Putamen (tissue), 1 donor: ENCODE results near the gene KRT33B.
"Not testable (repeated sequence)": the region's sequence is repeated elsewhere in the genome, so short reads cannot be mapped to it uniquely, and the experiment has no call there.

Experiments
- DNase-seq: peaks from one replicate; pipeline ENCODE4 v3.0.0-alpha.2; 2016; ENCODE audit warnings: low spot score

KRT33B gene

DNA sequence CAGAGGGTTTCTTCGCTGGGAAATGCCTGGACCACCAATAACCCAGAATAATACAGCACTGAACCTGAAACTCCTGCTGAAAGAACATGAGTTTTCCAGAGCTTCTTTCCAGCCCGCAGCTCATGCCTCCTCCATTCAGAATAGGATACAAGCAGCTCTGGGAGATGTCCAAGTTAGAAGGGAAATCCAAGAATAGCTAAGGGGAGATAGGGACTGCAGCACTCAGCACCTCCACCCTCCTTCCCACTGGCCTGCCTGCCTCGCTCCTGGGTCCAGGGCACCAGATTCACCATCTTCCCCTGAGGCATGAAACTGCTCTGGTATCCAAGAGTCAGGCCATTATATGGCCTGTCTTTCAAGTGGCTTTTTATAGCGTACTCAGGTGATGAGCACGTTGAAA is 23.7 kb upstream of the KRT33B start:
- no peak for DNase-seq

DNA sequence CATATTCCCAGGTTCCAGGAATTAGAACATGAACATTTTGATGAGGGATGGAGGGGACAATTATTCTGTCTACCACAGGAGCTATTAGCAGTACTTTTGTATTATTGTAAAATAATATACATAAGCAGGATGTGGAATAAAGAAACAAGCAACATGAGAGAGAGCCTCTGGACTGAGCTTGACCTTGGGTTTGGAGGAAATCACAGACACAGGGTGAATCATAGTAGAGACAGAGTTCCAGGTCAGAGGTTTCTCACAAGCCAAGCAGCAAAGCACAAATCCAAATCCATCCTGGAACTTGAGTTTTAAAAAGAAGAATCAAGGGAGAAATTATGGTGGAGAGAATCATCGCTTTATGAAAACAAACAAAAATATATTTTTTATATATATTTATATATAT is 22.7 kb upstream of the KRT33B start:
- no peak for DNase-seq

DNA sequence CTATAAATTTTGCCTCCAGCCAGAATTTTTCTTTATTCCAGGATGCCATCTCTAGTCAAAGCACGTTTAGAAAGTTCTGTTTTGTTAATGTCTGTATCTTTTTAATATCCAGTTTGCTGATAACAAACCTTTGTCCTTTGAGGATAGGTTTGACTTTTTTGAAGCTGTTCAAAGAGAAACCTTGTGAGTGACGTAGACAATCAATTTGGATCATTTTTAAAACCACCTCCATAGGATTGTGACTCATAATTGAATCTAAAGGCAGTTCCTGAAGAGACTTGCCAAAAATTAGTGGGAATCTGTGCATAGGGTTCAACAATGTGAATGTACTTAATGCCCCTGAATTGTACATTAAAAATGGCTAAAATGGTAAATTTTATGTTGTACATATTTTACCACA is 21.9 kb upstream of the KRT33B start:
- DNase-seq: no peak

DNA sequence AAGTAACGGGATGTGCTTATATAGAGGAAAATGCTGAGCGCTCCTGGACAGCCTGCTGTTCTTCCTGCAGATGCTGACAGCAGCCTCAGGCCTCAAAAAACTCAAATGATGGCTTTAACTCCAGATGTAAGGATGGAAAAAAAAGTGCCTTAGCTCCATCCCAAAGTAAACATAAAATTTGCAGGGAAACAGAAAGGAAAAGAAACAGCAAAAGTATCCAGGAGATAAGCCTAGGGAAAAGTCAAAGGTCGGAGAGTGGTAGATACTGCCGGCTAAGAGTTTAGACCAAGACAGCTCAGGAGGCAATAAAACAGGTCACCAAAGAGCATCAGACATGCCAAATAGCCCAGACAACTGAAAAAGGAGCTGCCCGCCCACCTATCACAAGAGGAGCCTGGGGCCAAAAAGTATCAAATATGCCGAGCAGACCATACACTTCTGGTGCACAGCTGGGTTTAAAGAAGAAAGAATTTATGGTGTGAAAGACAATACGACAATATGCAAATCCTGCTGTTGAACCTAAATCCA is 20.9 kb upstream of the KRT33B start:
- no peak for DNase-seq

GRCh38 chr17:41387670-41388069 is 18.1 kb upstream of the KRT33B start:
- DNase-seq: no peak

DNA sequence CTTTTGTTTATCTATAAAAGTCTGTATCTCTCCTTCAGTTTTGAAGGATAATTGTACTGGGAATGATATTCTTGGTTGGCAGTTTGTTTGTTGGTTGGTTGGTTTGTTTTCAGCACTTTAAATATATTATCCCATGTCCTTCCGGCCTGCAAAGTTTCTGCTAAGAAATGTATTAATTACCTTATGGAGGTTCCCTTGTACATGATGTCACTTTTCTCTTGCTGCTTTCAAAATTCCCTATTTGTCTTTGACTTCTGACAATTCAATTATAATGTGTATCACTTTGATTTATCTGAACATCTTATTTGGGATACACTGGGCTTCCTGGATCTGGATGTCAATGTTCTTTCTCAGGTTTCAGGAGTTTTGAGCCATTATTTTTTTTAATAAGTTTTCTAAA is 16.6 kb upstream of the KRT33B start:
- DNase-seq: no peak

DNA sequence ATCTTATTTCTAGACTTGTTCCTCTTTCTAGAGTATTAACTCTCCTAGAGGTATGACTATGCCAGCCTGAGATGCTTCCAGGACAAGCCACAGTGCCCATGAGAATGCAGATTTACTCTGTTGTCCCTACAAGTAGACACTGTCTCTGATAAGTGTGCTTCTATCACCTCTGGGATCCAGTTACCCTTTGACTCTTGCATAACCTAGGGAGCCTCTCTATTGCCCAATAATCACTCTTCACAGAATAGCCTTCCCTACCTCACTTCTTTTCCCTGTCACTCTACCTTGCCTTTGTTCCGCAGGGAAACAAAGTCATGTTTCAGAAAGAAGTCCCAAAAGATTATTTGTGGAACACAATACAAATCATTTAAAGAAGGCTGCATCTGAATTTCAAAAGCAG is 14.1 kb upstream of the KRT33B start:
- DNase-seq: no peak

DNA sequence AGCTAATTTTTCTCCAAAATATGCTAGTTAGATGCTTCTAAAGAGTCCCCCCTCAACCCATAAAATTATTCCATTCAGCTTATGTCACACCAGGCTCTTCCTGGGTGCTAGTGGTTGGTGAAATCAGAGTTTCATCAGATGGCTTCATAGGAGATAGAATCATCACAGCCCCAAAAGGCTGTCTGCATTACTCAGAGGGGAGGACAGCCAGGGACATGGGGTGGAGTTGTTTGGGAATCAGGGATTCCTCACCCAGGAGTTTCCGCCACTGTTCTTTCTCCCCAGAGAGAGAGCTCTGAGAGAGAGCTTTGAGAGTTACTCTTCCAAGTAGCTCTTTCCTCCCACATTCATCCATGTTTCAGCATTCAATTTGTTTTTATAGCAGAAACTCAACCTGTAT is 12.8 kb upstream of the KRT33B start:
- no peak for DNase-seq

DNA sequence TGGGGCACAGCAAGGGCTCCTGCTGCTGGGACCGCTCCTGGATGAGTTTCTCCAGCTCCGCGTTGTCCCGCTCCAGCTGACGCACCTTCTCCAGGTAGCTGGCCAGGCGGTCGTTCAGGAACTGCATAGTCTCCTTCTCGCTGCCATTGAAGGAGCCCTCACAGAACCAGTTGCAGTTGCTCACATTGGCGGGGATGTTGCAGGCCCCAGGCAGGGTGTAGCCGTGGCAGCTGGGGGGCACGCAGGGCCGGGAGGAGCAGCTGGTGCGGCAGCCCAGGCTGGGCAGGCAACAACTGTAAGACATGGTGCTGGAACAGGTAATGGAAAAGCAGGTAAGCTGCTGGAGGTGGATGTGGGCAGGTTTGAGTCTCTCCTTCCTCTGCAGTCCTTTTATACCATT is 12.3 kb upstream of the KRT33B start, which contains the start of gene KRT34:
Gene KRT34 (minus strand): TSS at position 364 of the 400 bp plus-strand sequence. CDS start 60 bp downstream, at position 304.
- DNase-seq: not testable (repeated sequence)

GRCh38 chr17:41380091-41380490 is 10.5 kb upstream of the KRT33B start:
- not testable (repeated sequence) for DNase-seq

DNA sequence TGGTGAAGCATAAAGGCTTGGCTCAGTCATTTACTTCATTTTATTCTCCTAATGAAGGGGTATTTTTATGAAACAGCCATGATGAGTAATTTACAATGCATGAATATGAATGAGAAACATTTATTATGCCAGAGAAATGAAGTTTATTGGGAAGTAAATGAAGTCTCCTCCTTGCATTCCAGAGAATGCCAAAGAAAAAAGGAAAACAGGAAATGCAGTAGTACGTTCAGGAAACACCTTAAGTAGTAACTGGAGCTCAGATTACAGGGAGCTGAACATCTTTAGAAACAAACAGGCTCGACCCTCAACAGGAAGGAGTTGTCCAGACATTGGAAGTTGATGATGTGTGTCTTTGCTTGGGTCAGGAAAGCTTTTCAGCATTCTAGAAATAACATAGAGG is 7.9 kb upstream of the KRT33B start:
- DNase-seq: no peak

GRCh38 chr17:41369023-41369422 is 590 bp downstream of the KRT33B start:
- DNase-seq: no peak

- no peak for DNase-seq
Measured at GRCh38 chr17:41367426-41368075, 2.1 kb downstream of the KRT33B start.

GRCh38 chr17:41366070-41366469 is 3.5 kb downstream of the KRT33B start:
- no peak for DNase-seq

- DNase-seq: no peak
Measured at GRCh38 chr17:41363881-41364280, 5.7 kb downstream of the KRT33B start.

DNA sequence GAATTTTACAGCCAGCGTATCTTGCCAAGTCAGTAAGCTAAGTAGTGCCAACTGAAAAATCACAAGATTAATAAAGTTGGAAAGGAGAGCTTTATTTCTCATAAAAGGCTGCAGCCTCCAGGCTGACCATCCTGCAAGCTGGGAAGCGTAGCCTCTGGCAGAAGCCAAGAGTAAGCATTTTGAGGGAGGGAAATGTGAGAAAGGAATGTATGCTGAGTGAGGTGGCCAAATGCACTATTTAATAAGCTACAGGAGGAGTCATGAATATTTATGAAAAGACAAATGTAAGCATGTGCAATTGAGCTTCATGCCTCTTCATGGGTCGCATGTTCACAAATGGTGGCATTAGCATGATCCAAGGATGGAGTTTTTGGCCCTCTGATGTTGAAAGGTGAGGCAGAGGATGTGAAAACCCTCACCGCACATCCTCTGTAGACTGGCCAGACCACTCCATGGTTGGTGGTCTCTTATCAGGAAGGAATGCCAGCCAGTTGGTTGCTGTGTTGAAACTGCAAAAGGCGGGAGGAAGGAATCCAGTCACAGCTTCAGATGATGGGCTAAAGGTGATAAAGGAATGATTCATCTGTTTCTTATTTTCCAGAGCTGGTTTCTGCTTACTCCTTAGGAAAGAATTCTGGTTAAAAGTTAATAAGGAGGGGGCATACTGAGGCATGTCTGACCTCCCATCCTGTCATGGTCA is 9.2 kb downstream of the KRT33B start:
- DNase-seq: no peak

DNA sequence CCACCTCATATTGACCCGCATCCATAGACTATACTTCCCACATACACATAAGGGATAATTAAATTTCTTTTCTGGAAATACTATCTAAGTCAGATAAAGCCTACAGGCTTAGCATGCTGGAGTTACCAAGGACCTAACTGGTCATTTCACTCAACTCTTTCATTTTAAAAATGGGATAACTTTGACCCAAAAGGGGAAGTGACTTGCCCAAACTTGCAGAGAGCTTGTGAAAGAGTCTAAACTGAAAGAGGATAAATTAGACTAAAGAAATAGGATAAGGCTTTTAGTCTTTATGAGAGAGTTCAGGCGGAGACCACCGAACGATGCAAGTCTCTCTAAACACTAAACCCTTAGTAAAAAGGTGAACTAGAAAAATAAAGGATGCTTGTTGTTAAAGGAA is 15.1 kb downstream of the KRT33B start:
- no peak for DNase-seq

DNA sequence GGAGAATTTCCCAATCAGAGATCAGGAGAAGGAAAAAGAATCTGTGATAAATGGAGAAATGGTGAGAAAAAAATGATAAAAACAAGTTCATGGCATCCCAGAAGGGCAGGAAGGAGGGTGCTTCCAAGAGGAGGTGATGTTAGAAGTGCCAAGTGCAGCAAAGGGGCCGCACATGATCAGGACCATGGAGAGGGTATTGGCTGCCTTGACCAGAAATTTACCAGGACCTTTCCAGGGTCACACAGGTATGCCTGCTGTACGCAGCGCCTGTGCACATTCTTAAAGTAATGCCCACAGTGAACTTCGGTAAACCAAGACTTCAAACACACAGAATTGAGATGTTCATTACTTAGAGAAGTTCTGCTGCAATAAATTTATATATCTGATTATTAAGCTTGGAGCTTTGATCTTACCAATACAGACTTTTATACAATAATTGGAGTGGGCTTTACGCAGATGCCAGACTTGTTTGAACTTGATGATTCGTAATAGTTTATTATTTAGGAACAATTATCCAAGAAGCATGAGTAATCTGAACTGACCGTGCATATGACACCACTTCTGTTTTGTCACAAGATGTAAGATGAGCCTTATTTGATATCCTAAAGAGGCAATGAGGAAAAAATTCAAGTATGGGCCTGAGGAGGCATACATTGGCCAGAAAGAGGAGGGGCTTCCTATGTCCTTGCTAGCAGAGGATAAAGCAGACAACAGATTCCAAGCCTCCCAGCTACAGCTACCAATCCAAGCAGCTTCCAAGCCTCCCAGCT is 16.8 kb downstream of the KRT33B start:
- DNase-seq: no peak

- no peak for DNase-seq
Measured at GRCh38 chr17:41351177-41351576, 18.4 kb downstream of the KRT33B start.

DNA sequence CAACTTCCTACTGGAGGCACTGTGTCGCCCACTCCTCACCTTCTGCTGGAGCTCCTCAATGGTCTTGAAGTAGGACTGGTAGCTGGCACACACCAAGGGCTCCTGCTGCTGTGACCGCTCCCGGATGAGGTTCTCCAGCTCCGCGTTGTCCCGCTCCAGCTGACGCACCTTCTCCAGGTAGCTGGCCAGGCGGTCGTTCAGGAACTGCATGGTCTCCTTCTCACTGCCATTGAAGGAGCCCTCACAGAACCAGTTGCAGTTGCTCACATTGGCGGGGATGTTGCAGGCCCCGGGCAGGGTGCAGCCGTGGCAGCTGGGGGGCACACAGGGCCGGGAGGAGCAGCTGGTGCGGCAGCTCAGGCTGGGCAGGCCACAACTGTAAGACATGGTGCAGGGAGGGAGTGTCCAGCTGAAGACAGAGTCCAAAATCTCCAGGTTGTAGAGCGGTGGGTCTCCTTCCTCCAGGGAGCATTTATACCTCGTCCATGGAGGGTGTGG is 19.2 kb downstream of the KRT33B start, which contains the start of gene KRT33A:
Gene KRT33A (minus strand): TSS at position 448 of the 498 bp plus-strand sequence. CDS start 61 bp downstream, at position 387.
- not testable (repeated sequence) for DNase-seq

- no peak for DNase-seq
Measured at GRCh38 chr17:41347869-41348760, 21.5 kb downstream of the KRT33B start.
